OCI-LY7 (cell line): ENCODE measurements around the gene KRTAP12-2. TPM values are rescaled to one million over a fixed set of nuclear protein-coding genes. Genes with fewer than 3 reads are reported as not detected.

Experiments used
- BruUV-seq: library from RNA; stranded (reverse); fragments of 400-500 nt; replicated peaks from 2 replicates; lab custom pipeline; 2021; lab: Mats Ljungman, UMichigan
- CTCF ChIA-PET: fragments of 300-600 bp; sonication (Branson Sonifier 250); formaldehyde crosslinking; loops from one replicate; lab custom pipeline; 2022; ENCODE audit warnings: antibody characterized with exemption; ENCODE audit not compliant: unreplicated experiment; lab: Charles Lee
- POLR2A ChIA-PET: fragments of 300-600 bp; sonication (Branson Sonifier 250); formaldehyde crosslinking; loops from one replicate; lab custom pipeline; 2022; ENCODE audit warnings: antibody characterized with exemption; lab: Charles Lee
- DNase-seq: peaks from one replicate; pipeline ENCODE4 v3.0.0-alpha.2; 2015; ENCODE audit warnings: low spot score
- H2AFZ ChIP-seq: fragments of 200-600 bp; sonication (generic), shearing (Covaris generic); 2 replicates; pipeline ENCODE4 v1.6.1; 2014; ENCODE audit warnings: mild to moderate bottlenecking, antibody characterized with exemption, low read length, moderate library complexity
- H3K27ac ChIP-seq: fragments of 200-600 bp; sonication (generic); 2 replicates; pipeline ENCODE4 v1.5.1; 2014; ENCODE audit warnings: mixed run types, low read depth, mild to moderate bottlenecking, moderate library complexity, low read length, inconsistent platforms; ENCODE audit not compliant: poor library complexity, severe bottlenecking
- H3K36me3 ChIP-seq: fragments of 200-600 bp; sonication (generic); 2 replicates; pipeline ENCODE4 v1.6.1; 2014; ENCODE audit warnings: mild to moderate bottlenecking, antibody characterized with exemption, low read length, moderate library complexity, mixed read lengths; ENCODE audit not compliant: insufficient read depth
- H3K4me1 ChIP-seq: fragments of 200-600 bp; sonication (generic); 2 replicates; pipeline ENCODE4 v1.5.1; 2014; ENCODE audit warnings: mild to moderate bottlenecking, low read length; ENCODE audit not compliant: insufficient read depth, poor library complexity, severe bottlenecking
- H3K4me2 ChIP-seq: fragments of 200-600 bp; sonication (generic); 2 replicates; pipeline ENCODE4 v1.6.1; 2014; ENCODE audit warnings: mild to moderate bottlenecking, low read length
- H3K4me3 ChIP-seq: fragments of 200-600 bp; sonication (generic); 2 replicates; pipeline ENCODE4 v1.5.1; 2014; ENCODE audit warnings: mild to moderate bottlenecking, low read depth, low read length; ENCODE audit not compliant: poor library complexity, severe bottlenecking
- H3K79me2 ChIP-seq: fragments of 200-600 bp; sonication (generic); 2 replicates; pipeline ENCODE4 v1.6.1; 2016; ENCODE audit warnings: low read depth, mild to moderate bottlenecking, low read length, moderate library complexity, mixed read lengths; ENCODE audit not compliant: insufficient read depth
- H3K9me2 ChIP-seq: fragments of 200-600 bp; sonication (generic); 2 replicates; pipeline ENCODE4 v1.6.1; 2016; ENCODE audit warnings: mild to moderate bottlenecking, low read length, mixed read lengths; ENCODE audit not compliant: insufficient read depth
- H3K9me3 ChIP-seq: fragments of 200-600 bp; sonication (generic); 2 replicates; pipeline ENCODE4 v1.6.1; 2014; ENCODE audit warnings: mild to moderate bottlenecking, mixed run types, low read length, mixed read lengths
- H4K20me1 ChIP-seq: fragments of 200-600 bp; sonication (generic); 2 replicates; pipeline ENCODE4 v1.6.1; 2014; ENCODE audit warnings: mild to moderate bottlenecking, antibody characterized with exemption, low read length, moderate library complexity, mixed read lengths; ENCODE audit not compliant: insufficient read depth
- CTCF ChIP-seq: fragments of 200-600 bp; sonication (generic); conservative IDR thresholded peaks from 2 replicates; pipeline ENCODE4 v1.5.1; 2014; ENCODE audit warnings: mild to moderate bottlenecking, antibody characterized with exemption, low read length, moderate library complexity, mixed read lengths
- EZH2phosphoT487 ChIP-seq: fragments of 200-600 bp; sonication (generic); IDR thresholded peaks from 2 replicates; pipeline ENCODE4 v1.6.1; 2018; ENCODE audit warnings: low read depth, borderline replicate concordance, mild to moderate bottlenecking, mixed run types, antibody characterized with exemption, low read length, moderate library complexity, mixed read lengths
- intact Hi-C: fragments of 100-400 bp; cut with micrococcal nuclease; formaldehyde crosslinking; loops from one replicate; pipeline ENCODE4 v1.10.0; 2022; ENCODE audit not compliant: unreplicated experiment
- total RNA-seq, 2 experiments: library from RNA; depleted of rRNA in 1 of 2; stranded (reverse); fragments of >200 nt in 1 of 2; shearing (Covaris generic) in 1 of 2; gene quantifications; 2 replicates each; pipeline ENCODE4 v1.2.3, GENCODE V29; 2014 to 2022

Gene KRTAP12-2
- total RNA-seq, 2 experiments from 2014 or later: not detected

GRCh38 chr21:44687671-44688070, 20.9 kb upstream of the KRTAP12-2 start:
- Histone ChIP-seq H3K4me2 (no peak overlapping the region), H4K20me1 (no peaks in the 10 kb centered on the region), H2AFZ (no peak overlapping the region), H3K4me3 (no peak overlapping the region), H3K4me1 (no peaks in the 10 kb centered on the region), H3K79me2 (no peaks in the 10 kb centered on the region), H3K9me2 (no peaks in the 10 kb centered on the region), H3K36me3 (no peaks in the 10 kb centered on the region), H3K27ac (no peak overlapping the region), H3K9me3 (0 out of 2 replicates have a peak, but pooled peaks cover 3% of the 10 kb centered on the region)
- BruUV-seq: no TSS peak
- CTCF ChIA-PET: no interaction called here
- POLR2A ChIA-PET: no interaction called here
- intact Hi-C loops: no loop called here
- no peak for TF ChIP-seq CTCF
- no peak for TF ChIP-seq EZH2phosphoT487
- no peak for DNase-seq

GRCh38 chr21:44686843-44687561, 20.3 kb upstream of the KRTAP12-2 start:
- no peaks in the 10 kb centered on the region for H3K4me1 ChIP-seq
- DNase-seq: no peak
- TF ChIP-seq CTCF (no peak), EZH2phosphoT487 (no peak)
- intact Hi-C loops: no loop called here
- BruUV-seq: no TSS peak
- H3K4me3 ChIP-seq: no peak overlapping the region
- no peaks in the 10 kb centered on the region for H3K9me2 ChIP-seq
- H3K27ac ChIP-seq: no peak overlapping the region
- no peaks in the 10 kb centered on the region for H3K79me2 ChIP-seq
- H3K36me3 ChIP-seq: no peaks in the 10 kb centered on the region
- CTCF ChIA-PET: no interaction called here
- H3K4me2 ChIP-seq: no peak overlapping the region
- POLR2A ChIA-PET: no interaction called here
- H3K9me3 ChIP-seq: no peaks in the 10 kb centered on the region
- H2AFZ ChIP-seq: no peak overlapping the region
- H4K20me1 ChIP-seq: no peaks in the 10 kb centered on the region
